Brain microvascular endothelial cell (primary cell): Measurements from ENCODE around the gene PTHLH.

ENCODE experiments used
- DNase-seq: peaks from one replicate; pipeline ENCODE4 v3.0.0-alpha.2; 2020
- H3K27ac ChIP-seq: fragments of 250-450 bp; sonication (Bioruptor Pico); 2 replicates; pipeline ENCODE4 v1.5.1; 2020; ENCODE audit warnings: mild to moderate bottlenecking, moderate library complexity
- H3K27me3 ChIP-seq: fragments of 250-450 bp; sonication (Bioruptor Pico); replicated peaks from 2 replicates; pipeline ENCODE4 v1.5.1; 2020; ENCODE audit warnings: mild to moderate bottlenecking
- H3K36me3 ChIP-seq: fragments of 250-450 bp; sonication (Bioruptor Pico); replicated peaks from 2 replicates; pipeline ENCODE4 v1.5.1; 2020; ENCODE audit warnings: mild to moderate bottlenecking
- H3K4me3 ChIP-seq: 2 replicates; pipeline ENCODE4 v1.5.1; 2011; ENCODE audit warnings: low read depth, mild to moderate bottlenecking, control low read depth, low read length, moderate library complexity
- CTCF ChIP-seq: IDR thresholded peaks from 2 replicates; pipeline ENCODE4 v1.5.1; 2011; ENCODE audit warnings: low read depth, mild to moderate bottlenecking, moderate library complexity, low read length, control low read depth, inconsistent platforms; ENCODE audit errors: missing control alignments
- in situ Hi-C: cut with HindIII; loops from 2 replicates; pipeline ENCODE4 v1.10.0; 2017; ENCODE audit warnings: low sequenced_read_pairs, low pct_ligation_motif_present

PTHLH gene

GRCh38 chr12:28012333-28012918, 39.9 kb upstream of the PTHLH start:
- Histone ChIP-seq H3K4me3 (no peak overlapping the region), H3K36me3 (no peaks in the 10 kb centered on the region), H3K27me3 (no peaks in the 10 kb centered on the region), H3K27ac (no peak overlapping the region)
- no peak for DNase-seq
- in situ Hi-C loops: no loop called here
- TF ChIP-seq CTCF: no peak

- DNase-seq: no peak
- TF ChIP-seq CTCF: no peak
- Histone ChIP-seq H3K27ac (no peak overlapping the region), H3K27me3 (no peaks in the 10 kb centered on the region), H3K4me3 (no peak overlapping the region), H3K36me3 (no peaks in the 10 kb centered on the region)
- in situ Hi-C loops: no loop called here
These were observed 37.5 kb upstream of the PTHLH start for GRCh38 chr12:28010036-28010435.

DNA sequence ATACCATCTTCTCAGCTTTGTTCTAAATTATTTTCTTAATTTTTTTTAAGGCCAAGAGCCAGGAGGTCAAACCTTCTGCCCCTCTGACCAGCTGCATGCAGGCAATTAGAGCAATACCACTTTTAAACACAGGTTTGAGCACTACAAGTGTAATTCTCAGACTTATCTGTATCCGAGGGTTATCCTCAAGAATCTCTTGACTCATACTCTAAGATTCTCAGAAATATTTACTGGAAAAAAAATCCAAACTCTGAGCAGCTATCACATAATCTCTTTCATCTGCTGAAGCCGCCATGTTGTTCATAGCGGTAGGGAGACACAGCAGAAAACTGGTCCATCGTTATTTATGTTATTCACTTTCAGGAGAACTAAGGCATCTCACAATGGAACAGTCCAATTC, 27.4 kb upstream of the PTHLH start:
- Histone ChIP-seq H3K27ac (no peak overlapping the region), H3K4me3 (no peak overlapping the region), H3K27me3 (no peaks in the 10 kb centered on the region), H3K36me3 (no peaks in the 10 kb centered on the region)
- in situ Hi-C loops: no loop called here
- DNase-seq: peak; percentile 39
- no peak for TF ChIP-seq CTCF

- Histone ChIP-seq H3K27me3 (no peaks in the 10 kb centered on the region), H3K4me3 (no peak overlapping the region), H3K27ac (no peak overlapping the region), H3K36me3 (no peaks in the 10 kb centered on the region)
- TF ChIP-seq CTCF: no peak
- no peak for DNase-seq
- in situ Hi-C loops: no loop called here
These were observed 27.0 kb upstream of the PTHLH start for GRCh38 chr12:27999521-27999920.

- no peak overlapping the region for H3K27ac ChIP-seq
- no peak for DNase-seq
- no peak overlapping the region for H3K4me3 ChIP-seq
- no peak for TF ChIP-seq CTCF
- no peaks in the 10 kb centered on the region for H3K27me3 ChIP-seq
- in situ Hi-C loops: no loop called here
- H3K36me3 ChIP-seq: no peaks in the 10 kb centered on the region
These were observed 26.1 kb upstream of the PTHLH start for GRCh38 chr12:27998658-27999057.

GRCh38 chr12:27998170-27998569, 25.6 kb upstream of the PTHLH start:
- Histone ChIP-seq H3K4me3 (no peak overlapping the region), H3K27ac (no peak overlapping the region), H3K36me3 (no peaks in the 10 kb centered on the region), H3K27me3 (no peaks in the 10 kb centered on the region)
- in situ Hi-C loops: no loop called here
- no peak for TF ChIP-seq CTCF
- DNase-seq: no peak
